ENCODE data around the gene TJP2.
"Not testable (repeated sequence)": the region's sequence is repeated elsewhere in the genome, so short reads cannot be mapped to it uniquely, and the experiment has no call there.

The TJP2 gene

DNA sequence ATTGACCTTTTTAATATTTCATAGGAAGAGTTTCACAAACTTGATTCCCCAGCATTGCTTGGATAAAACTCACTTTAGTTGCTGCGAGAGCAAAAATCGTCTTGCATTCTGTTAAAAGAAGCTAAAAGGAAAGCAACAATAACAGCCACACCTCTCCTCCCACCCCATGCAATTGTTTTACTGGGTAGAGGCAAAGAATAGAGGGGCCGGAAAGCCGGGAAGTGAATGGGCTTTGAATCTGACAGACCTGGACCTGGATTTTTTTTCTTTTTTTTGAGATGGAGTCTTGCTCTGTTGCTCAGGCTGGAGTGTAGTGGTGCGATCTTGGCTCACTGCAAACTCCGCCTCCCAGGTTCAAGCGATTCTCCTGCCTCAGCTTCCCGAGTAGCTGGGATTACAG lies 9.5 kb upstream of the TJP2 start:
- DNase-seq, result not testable (repeated sequence)

DNA sequence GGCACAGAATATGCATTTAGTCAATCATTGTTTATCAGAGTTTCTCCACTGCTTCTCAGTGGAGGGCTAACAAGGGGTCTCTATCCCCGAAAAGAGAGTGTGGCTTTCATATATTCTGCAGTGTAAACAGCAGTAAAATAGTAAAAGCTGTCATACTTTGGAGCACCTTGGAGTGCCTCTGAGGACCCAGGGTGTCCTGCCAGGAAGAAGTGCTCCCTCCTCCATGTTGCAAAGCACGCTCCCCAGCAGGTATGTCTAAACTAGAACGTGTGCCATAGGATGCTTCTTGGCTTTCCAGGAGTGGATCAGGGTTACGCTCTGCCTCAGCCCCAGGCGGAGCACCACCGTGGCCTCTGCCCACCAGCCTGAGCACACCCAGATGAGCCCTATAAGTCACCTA lies 8.5 kb upstream of the TJP2 start:
- DNase-seq, result no peak

DNA sequence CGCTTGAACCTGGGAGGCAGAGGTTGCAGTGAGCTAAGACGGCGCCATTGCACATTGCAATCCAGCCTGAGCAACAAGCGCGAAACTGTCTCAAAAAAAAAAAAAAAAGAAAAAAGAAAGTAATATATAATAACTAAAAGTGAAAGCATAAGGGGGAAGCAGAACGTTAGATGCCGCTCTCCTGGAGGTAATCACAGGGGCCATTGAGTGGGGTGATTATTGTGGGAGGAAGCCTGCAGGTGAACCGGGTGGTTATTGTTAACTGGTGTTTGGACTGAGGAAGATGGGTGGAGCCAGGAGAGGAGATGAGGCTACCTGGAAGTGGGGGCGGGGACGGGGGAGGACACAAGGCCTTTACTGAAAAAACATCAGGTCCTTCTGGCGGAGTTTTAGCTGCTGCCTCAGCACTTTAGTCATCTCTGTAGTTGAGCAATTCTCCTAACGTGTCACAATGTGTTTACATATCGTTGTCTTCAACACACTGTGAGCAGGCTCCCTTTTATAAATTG lies 5.3 kb upstream of the TJP2 start:
- peak; percentile 40 for DNase-seq

GRCh38 chr9:69170231-69170630 lies 3.8 kb upstream of the TJP2 start:
- no peak for DNase-seq

DNA sequence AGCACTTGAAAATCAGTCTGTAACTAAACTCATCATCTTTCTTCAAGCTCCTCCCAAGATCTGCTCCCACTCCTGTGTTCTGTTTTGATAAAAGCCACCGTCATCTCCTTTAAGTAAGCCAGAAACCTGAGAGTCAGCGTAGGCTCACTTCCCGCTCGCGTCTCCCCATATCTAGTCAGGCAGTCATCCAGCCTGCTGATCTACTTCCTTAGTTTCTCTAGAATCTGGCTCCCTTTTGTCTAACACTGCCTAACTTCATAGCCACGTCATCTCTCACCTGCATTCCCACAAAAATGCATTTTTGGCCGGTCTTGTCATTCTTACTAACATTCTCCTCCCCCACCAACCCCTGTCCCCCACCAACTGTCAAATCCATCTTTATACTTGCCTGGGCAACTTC lies 3.0 kb upstream of the TJP2 start:
- DNase-seq, result no peak

DNA sequence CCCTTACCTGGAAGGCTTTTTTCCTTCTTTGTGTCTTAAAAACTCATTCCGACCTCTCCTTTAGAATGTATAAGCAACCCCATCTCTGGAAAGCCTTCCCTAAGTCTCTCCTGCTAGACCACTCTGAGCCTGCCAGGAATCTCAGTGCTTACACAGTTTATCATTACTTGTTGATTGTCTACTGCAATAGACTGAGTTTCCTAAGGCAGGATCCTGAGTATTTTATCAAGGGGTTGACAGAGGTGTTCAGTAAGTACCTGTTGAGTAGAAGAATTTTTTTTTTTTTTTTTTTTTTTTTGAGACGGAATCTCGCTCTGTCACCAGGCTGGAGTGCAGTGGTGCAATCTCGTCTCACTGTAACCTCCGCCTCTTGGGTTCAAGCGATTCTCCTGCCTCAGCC lies 2.6 kb upstream of the TJP2 start:
- no peak for DNase-seq

- DNase-seq, result no peak
Measured at GRCh38 chr9:69172895-69173294, 1.2 kb upstream of the TJP2 start.

- DNase-seq, result no peak
Measured at GRCh38 chr9:69173497-69173890, 583 bp upstream of the TJP2 start.

- peak; percentile 98 for DNase-seq
Measured at GRCh38 chr9:69174616-69175463, 763 bp downstream of the TJP2 start.

- peak; percentile 55 for DNase-seq
Measured at GRCh38 chr9:69175486-69175885, 1.4 kb downstream of the TJP2 start.

DNA sequence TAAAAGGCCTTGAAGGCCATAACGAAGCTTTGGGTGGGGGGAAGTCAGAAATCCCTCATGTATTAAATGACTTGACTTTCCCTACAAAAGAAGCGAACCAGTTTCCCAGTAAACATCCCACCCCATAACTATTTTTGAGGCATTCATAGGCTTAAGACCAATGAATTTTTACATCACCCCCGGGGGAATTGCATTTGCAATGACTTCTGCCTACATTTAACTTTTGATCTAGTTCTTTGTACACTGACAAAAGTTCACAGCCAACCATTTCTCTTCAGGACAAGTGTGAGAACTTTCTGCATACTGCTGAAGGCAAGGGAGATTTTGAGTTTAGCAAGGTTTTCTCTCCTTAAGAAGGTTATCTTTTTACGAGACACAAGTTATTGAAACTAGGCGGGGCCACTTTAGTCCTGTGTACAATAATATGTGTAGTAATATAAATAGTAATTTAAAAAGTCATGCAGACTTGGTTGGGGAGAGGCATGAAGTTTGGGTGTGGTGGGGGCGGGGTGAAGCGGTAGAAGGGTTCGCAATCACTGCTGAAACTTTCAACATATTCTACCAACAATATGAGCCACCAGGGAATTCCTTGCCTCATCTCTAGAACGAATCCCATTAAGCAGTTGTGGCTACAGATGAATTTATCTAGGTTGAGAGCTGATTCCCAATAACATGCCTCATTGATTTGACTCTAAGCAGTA lies 2.5 kb downstream of the TJP2 start:
- DNase-seq, result peak; percentile 42

DNA sequence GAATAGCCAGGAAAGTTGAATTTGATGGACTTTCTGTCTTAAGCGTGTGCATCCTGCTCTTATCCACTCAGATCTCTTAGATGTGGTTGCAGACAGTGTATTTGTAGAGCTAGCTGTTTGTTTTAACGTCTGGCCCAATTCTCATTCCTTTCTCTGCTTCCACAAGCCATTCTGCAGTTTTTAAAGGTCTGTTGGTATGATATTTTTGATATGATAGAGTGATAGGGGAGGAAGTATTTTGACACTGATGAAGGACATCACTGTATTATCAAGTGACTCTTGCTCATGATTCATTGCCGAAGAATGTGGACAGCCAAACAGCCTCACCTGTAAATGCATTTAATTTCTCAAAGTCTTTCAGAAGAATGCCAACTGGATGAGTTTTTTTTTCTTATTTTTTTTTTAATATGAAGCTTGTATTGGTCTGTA lies 4.5 kb downstream of the TJP2 start:
- no peak for DNase-seq

GRCh38 chr9:69179037-69179436 lies 5.0 kb downstream of the TJP2 start:
- DNase-seq, result no peak

GRCh38 chr9:69180200-69180599 lies 6.1 kb downstream of the TJP2 start:
- no peak for DNase-seq

DNA sequence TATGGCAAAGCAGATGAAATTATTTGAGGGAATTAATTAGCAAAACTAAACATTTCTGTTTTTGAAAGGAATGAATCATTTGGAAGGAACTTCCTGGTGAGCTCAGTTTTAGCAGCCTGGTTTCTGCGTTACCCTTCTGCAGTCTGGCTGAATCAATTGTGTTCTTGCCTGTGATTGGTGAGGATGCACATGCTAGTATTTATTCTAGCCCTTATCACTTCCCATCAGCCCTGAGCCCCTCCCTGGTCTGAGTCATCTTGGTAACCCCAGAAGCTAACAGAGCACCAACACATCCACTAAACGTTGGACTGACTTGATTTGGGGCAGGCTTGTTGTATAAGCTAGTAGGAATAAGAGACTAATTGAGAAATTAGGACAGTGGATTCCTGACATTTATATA lies 6.6 kb downstream of the TJP2 start:
- peak; percentile 98 for DNase-seq

GRCh38 chr9:69181908-69182353 lies 7.9 kb downstream of the TJP2 start:
- peak; percentile 14 for DNase-seq

DNA sequence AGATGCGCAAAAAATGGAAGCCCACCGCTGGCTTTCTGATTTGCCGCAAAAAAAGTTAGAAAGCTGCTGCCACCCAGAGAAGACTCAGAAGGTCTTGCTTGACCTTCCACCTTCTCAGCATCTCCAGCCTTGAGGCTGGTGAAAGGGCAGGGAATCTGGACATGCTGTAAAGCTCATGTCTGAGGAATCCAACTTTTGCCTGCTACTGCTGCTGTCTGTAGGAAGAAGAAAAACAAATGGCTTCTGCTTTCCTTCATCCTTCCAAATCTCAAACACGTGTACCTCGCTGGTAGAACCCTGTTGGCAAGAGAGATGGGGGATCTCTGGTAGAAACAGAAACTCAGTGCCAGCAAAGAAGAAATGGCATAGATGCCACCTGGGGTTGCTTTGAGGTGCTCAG lies 10.2 kb downstream of the TJP2 start:
- DNase-seq, result no peak

DNA sequence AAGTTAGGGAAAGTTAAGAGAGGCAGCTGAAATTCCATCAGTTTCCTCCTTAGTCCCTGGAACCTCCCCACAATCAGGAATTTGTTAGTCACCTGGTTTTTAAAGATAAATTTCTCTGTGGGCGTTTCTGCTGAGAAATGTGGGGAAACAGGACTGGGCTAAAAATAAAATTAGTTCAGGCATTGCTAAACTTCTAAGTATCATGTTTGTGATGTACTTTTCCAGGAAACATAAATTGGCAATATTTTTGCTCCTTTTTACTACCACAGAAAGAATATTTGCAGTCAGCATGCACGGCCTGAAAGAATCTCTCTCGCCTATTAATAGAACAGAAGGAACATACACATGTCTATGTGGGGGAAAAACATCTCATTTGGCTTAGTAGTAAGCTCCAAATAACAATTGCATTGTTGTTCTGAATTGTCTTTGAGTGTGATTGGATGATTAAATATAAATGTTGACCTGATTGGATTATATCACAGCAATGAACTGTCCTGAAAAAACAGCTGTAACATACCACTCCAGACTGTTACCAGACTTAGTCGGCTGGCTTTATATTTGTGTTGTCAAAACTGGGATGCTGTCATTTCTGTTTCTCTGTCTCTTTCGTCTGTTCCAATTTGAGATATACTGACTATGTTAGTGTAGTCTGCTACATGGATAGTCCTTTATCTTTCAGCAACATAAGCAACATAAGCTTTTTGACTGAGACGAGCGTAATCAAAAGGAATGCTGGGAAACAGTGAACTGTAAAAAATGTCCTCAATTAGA lies 12.9 kb downstream of the TJP2 start:
- DNase-seq, result peak; percentile 64

- no peak for DNase-seq
Measured at GRCh38 chr9:69188975-69189374, 14.9 kb downstream of the TJP2 start.

GRCh38 chr9:69190086-69190862 lies 16.2 kb downstream of the TJP2 start:
- DNase-seq, result no peak

DNA sequence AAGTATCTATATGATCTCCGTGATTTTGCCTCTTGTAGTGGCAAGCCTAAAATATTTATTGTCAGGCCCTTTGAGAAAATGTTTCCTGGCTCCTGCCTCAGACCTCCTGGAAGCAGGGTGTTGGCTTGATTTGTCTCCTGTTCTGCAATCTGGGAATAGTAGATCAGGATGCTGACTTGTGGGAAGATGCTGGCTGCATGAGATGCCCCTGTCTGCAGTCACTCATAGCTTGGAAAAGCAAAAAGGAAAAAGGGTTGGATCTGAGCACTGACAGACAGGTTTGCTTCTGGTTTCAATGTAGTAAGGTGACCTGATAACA lies 16.7 kb downstream of the TJP2 start:
- no peak for DNase-seq

DNA sequence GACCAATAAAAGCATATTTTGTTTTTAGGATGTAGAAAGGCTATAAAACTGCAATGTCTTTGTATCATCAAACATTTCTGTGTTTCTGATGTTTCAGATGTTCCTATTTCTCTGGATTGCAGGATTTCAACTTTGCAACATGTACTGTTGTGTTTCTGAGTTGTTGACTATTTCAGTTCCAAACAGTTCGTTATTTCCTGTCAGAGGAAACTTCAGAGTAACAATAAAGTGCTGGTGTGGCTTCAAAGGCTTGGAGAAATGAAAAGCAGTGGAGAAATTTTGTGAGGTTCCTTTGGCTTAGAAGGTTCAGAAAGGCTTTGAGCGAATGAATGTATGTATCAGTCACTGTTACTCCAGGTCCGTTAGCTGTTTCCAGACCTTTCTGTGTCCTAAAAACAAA lies 17.2 kb downstream of the TJP2 start:
- DNase-seq, result no peak

DNA sequence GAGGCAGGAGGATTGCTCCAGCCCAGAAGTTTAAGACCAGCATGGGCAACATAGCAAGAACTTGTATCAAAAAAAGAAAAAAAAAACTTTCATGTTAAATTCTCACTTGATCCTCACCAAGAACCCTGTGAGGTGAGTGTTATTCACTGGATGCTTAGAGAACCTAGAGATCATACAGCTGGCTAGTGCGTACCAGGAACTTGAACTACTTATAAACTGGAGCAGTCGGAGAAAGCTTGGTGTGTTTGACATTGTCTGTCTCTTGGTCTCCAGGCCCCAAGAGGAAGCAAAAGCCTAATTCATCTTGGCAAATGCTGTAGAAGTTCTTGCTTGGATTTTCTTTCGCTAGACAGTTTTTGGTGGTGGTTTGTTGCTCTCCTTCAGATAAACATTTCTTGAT lies 18.1 kb downstream of the TJP2 start:
- DNase-seq, result no peak
